Esophagus squamous epithelium (tissue), 5 donors: ENCODE measurements around the gene ACKR1. TPM values are rescaled to one million over a fixed set of nuclear protein-coding genes. Genes with fewer than 3 reads are reported as not detected.
A peak's percentile ranks its signal among the peaks of the same experiment; 100 is the strongest.

Source experiments
- DNase-seq: peaks from one replicate; lab custom pipeline; 2025; lab: John Stamatoyannopoulos, UW
- H3K27ac ChIP-seq, 4 donors: fragments of 200-600 bp; sonication (generic); one replicate each; pipeline ENCODE4 v1.5.1; 2016 to 2019; ENCODE audit warnings: mild to moderate bottlenecking in 1 of 4
- H3K27me3 ChIP-seq, 4 donors: fragments of 200-600 bp; sonication (generic); 1 replicate in 3 of 4; 2 replicates in 1 of 4; pipeline versions ENCODE4 v1.5.1 to v1.6.0; 2017 to 2021; ENCODE audit warnings: antibody characterized with exemption in 1 of 4
- H3K36me3 ChIP-seq, 3 donors: fragments of 200-600 bp; sonication (generic); one replicate each; pipeline ENCODE4 v1.5.1; 2016 to 2019
- H3K4me1 ChIP-seq, 3 donors: fragments of 200-600 bp; sonication (generic); one replicate each; pipeline ENCODE4 v1.5.1; 2017 to 2019
- H3K4me3 ChIP-seq, 4 donors: fragments of 200-600 bp; sonication (generic); 1 replicate in 3 of 4; 2 replicates in 1 of 4; pipeline ENCODE4 v1.5.1; 2016 to 2019; ENCODE audit warnings: mild to moderate bottlenecking in 2 of 4, moderate library complexity in 1 of 4
- H3K9me3 ChIP-seq, 3 donors: fragments of 200-600 bp; sonication (generic); one replicate each; pipeline ENCODE4 v1.5.1; 2016 to 2019
- CTCF ChIP-seq, 6 experiments: fragments of 450-650 bp in 4 of 6; fragments of 200-600 bp in 2 of 6; sonication (generic) in 2 of 6; IDR thresholded peaks; one replicate each; pipeline ENCODE4 v1.5.1; 2016 to 2019; ENCODE audit warnings: antibody characterized with exemption in 6 of 6, mild to moderate bottlenecking in 4 of 6, moderate library complexity in 4 of 6
- POLR2A ChIP-seq, 4 donors: fragments of 450-650 bp; IDR thresholded peaks; one replicate each; pipeline ENCODE4 v1.6.1; 2017; ENCODE audit warnings: antibody characterized with exemption in 4 of 4, mild to moderate bottlenecking in 4 of 4, moderate library complexity in 3 of 4
- WGBS, 2 donors: methylation state at CpG; one replicate each; pipeline ENCODE4 v1.1.5; 2018; 5-methylcytosine and 5-hydroxymethylcytosine counted together
- intact Hi-C: fragments of 100-400 bp; cut with DNase I; formaldehyde crosslinking; loops from one replicate; pipeline ENCODE4 v1.15.0; 2022
- total RNA-seq, 4 donors: library from RNA; depleted of rRNA; stranded (reverse); fragments of >200 nt; gene quantifications; one replicate each; pipeline ENCODE4 v1.1.0, GENCODE V29; 2016
- donor health status: DM: yes; HTN: yes; CAD: no.

The ACKR1 gene
- total RNA-seq, 4 donors from 2014 or later = 2.2 to 67.9 (median 33.7) TPM

GRCh38 chr1:159203610-159204009 is 1.1 kb upstream of the ACKR1 start:
- Histone ChIP-seq H3K27ac (peak overlapping the region in 2 of 4 donors; percentile 31 to 52), H3K36me3 (no peaks in the 10 kb centered on the region), H3K4me3 (peak overlapping the region in 2 of 4 donors; percentile 16 to 52), H3K9me3 (no peaks in the 10 kb centered on the region), H3K27me3 (peaks cover 0 to 77% (median 2%) of the 10 kb centered on the region in 4 donors), H3K4me1 (no peaks in the 10 kb centered on the region)
- intact Hi-C loops = loop anchor here (10.0 kb wide), 1 partner anchor 59 kb away; no protein-coding TSS in a partner anchor
- DNase-seq = no peak
- TF ChIP-seq CTCF (IDR thresholded peaks at IDR 0.05) (no peak), POLR2A (IDR thresholded peaks at IDR 0.05) (no peak)
- WGBS, 2 donors = 55 to 66% methylated on average over 6 of the region's 6 CpGs

GRCh38 chr1:159205225-159205624 is 550 bp downstream of the ACKR1 start:
- H3K27ac ChIP-seq = peak overlapping the region in 2 of 4 donors; percentile 7 to 52
- intact Hi-C loops = loop anchor here (10.0 kb wide), 1 partner anchor 60 kb away; no protein-coding TSS in a partner anchor
- H3K36me3 ChIP-seq = no peaks in the 10 kb centered on the region
- no peak for TF ChIP-seq POLR2A (IDR thresholded peaks at IDR 0.05)
- TF ChIP-seq CTCF (IDR thresholded peaks at IDR 0.05) = no peak
- WGBS, 2 donors = 50 to 58% methylated on average over 4 to 6 of the region's 6 CpGs
- H3K4me1 ChIP-seq = no peaks in the 10 kb centered on the region
- H3K4me3 ChIP-seq = peak overlapping the region in 3 of 4 donors; percentile 19 to 52 (median 41)
- no peaks in the 10 kb centered on the region for H3K9me3 ChIP-seq
- H3K27me3 ChIP-seq = peaks cover 0 to 87% (median 2%) of the 10 kb centered on the region in 4 donors
- DNase-seq = no peak

- Histone ChIP-seq H3K27me3 (peaks cover 0 to 88% (median 2%) of the 10 kb centered on the region in 4 donors), H3K36me3 (no peaks in the 10 kb centered on the region), H3K27ac (peak overlapping the region in 2 of 4 donors; percentile 7 to 52), H3K4me1 (peaks cover 0 to 1% (median 0%) of the 10 kb centered on the region in 3 donors), H3K4me3 (peak overlapping the region; percentile 5 to 52 (median 30)), H3K9me3 (no peaks in the 10 kb centered on the region)
- TF ChIP-seq CTCF (IDR thresholded peaks at IDR 0.05) (no peak), POLR2A (IDR thresholded peaks at IDR 0.05) (no peak)
- no peak for DNase-seq
- whole genome bisulfite sequencing, 2 donors = 77 to 87% methylated on average over 4 of the region's 4 CpGs
- intact Hi-C loops = loop anchor here (10.0 kb wide), 1 partner anchor 61 kb away; no protein-coding TSS in a partner anchor
Observed at GRCh38 chr1:159206110-159206509, 1.4 kb downstream of the ACKR1 start.

GRCh38 chr1:159207080-159207479 is 2.4 kb downstream of the ACKR1 start:
- H3K27ac ChIP-seq = peak overlapping the region in 2 of 4 donors; percentile 19 to 44
- TF ChIP-seq POLR2A (IDR thresholded peaks at IDR 0.05) = no peak
- no peak for TF ChIP-seq CTCF (IDR thresholded peaks at IDR 0.05)
- peak overlapping the region in 3 of 4 donors; percentile 19 to 52 (median 41) for H3K4me3 ChIP-seq
- intact Hi-C loops = loop anchor here (10.0 kb wide), 1 partner anchor 62 kb away; no protein-coding TSS in a partner anchor
- H3K36me3 ChIP-seq = no peaks in the 10 kb centered on the region
- WGBS, 2 donors = 51 to 53% methylated on average over 5 of the region's 5 CpGs
- no peak for DNase-seq
- peaks cover 0 to 88% (median 2%) of the 10 kb centered on the region in 4 donors for H3K27me3 ChIP-seq
- no peaks in the 10 kb centered on the region for H3K9me3 ChIP-seq
- H3K4me1 ChIP-seq = peaks cover 0 to 6% (median 0%) of the 10 kb centered on the region in 3 donors

- intact Hi-C loops = loop anchor here (10.0 kb wide), 1 partner anchor 63 kb away; no protein-coding TSS in a partner anchor
Observed at GRCh38 chr1:159207774-159208173, 3.1 kb downstream of the ACKR1 start.

More at GRCh38 chr1:159207774-159208173, 3.1 kb downstream of the ACKR1 start:
- no peak for DNase-seq
- Histone ChIP-seq H3K4me1 (peaks cover 0 to 6% (median 0%) of the 10 kb centered on the region in 3 donors), H3K27ac (peak overlapping the region in 2 of 4 donors; percentile 16 to 44), H3K36me3 (no peaks in the 10 kb centered on the region), H3K9me3 (no peaks in the 10 kb centered on the region), H3K27me3 (peaks cover 0 to 88% (median 2%) of the 10 kb centered on the region in 4 donors), H3K4me3 (peak overlapping the region in 3 of 4 donors; percentile 19 to 52 (median 41))
- TF ChIP-seq CTCF (IDR thresholded peaks at IDR 0.05) = no peak
- no peak for TF ChIP-seq POLR2A (IDR thresholded peaks at IDR 0.05)
- 0 to 43% methylated on average over 2 to 8 of the region's 8 CpGs for WGBS, 2 donors
